SK-N-SH treated with all-trans-retinoic acid at 6 μM for 48 hours (cell line): ENCODE measurements around the gene BIN2.

Experiments
- ARNTL ChIP-seq: fragments of 450-650 bp; formaldehyde crosslinking; IDR thresholded peaks from 2 replicates; pipeline ENCODE4 v1.5.0; 2020; ENCODE audit warnings: low read depth, mild to moderate bottlenecking, moderate library complexity, borderline replicate concordance
- CSRNP3 ChIP-seq: fragments of 250-450 bp; sonication (Bioruptor Pico); IDR thresholded peaks from 2 replicates; pipeline ENCODE4 v1.5.1; 2021; ENCODE audit warnings: mild to moderate bottlenecking, moderate library complexity
- ISL1 ChIP-seq: fragments of 250-450 bp; sonication (Bioruptor Pico); IDR thresholded peaks from 2 replicates; pipeline ENCODE4 v2.1.2; 2022; ENCODE audit warnings: mild to moderate bottlenecking, moderate library complexity
- OSR1 ChIP-seq: fragments of 250-450 bp; sonication (Bioruptor Pico); IDR thresholded peaks from 2 replicates; pipeline ENCODE4 v1.8.0; 2022; ENCODE audit warnings: moderate library complexity, mild to moderate bottlenecking, inconsistent platforms
- PATZ1 ChIP-seq: fragments of 250-450 bp; sonication (Bioruptor Pico); IDR thresholded peaks from 2 replicates; pipeline ENCODE4 v1.8.0; 2020; ENCODE audit warnings: mild to moderate bottlenecking, moderate library complexity, borderline replicate concordance
- RARB ChIP-seq: fragments of 250-450 bp; sonication (Bioruptor Pico); IDR thresholded peaks from 2 replicates; pipeline ENCODE4 v1.8.0; 2021; ENCODE audit warnings: mild to moderate bottlenecking, moderate library complexity
- TOX ChIP-seq: fragments of 250-450 bp; sonication (Bioruptor Pico); IDR thresholded peaks from 2 replicates; pipeline ENCODE4 v1.8.0; 2021; ENCODE audit warnings: mild to moderate bottlenecking, moderate library complexity, borderline replicate concordance
- ZC3H10 ChIP-seq: fragments of 250-450 bp; sonication (Bioruptor Pico); IDR thresholded peaks from 2 replicates; pipeline ENCODE4 v1.5.1; 2021; ENCODE audit warnings: mild to moderate bottlenecking, moderate library complexity
- ZFP3 ChIP-seq: fragments of 250-450 bp; sonication (Bioruptor Pico); IDR thresholded peaks from 2 replicates; pipeline ENCODE4 v1.5.0; 2020; ENCODE audit warnings: mild to moderate bottlenecking, moderate library complexity
- ZFP30 ChIP-seq: fragments of 450-650 bp; formaldehyde crosslinking; IDR thresholded peaks from 2 replicates; pipeline ENCODE4 v1.5.0; 2022; ENCODE audit warnings: mild to moderate bottlenecking, moderate library complexity
- ZNF565 ChIP-seq: fragments of 450-650 bp; formaldehyde crosslinking; conservative IDR thresholded peaks from 2 replicates; pipeline ENCODE4 v1.5.0; 2020; ENCODE audit warnings: low read depth, mild to moderate bottlenecking, moderate library complexity
- ZNF8 ChIP-seq: fragments of 450-650 bp; formaldehyde crosslinking; IDR thresholded peaks from 2 replicates; pipeline ENCODE4 v1.5.0; 2020; ENCODE audit warnings: mild to moderate bottlenecking, moderate library complexity
- TF ChIP-seq, protein P1 (sequence below): fragments of 250-450 bp; sonication (Bioruptor Pico); IDR thresholded peaks from 2 replicates; pipeline ENCODE4 v1.5.0; 2020; ENCODE audit warnings: mild to moderate bottlenecking, moderate library complexity

GRCh38 chr12:51343201-51343600 is 19.2 kb upstream of the BIN2 start:
- no peak for TF ChIP-seq PATZ1 (CRISPR knock-in tag)
- no peak for TF ChIP-seq ZNF8 (CRISPR knock-in tag)
- no peak for TF ChIP-seq CSRNP3
- TF ChIP-seq ISL1 (CRISPR knock-in tag): no peak
- no peak for TF ChIP-seq ZNF565 (CRISPR knock-in tag)
- no peak for TF ChIP-seq ZC3H10 (CRISPR knock-in tag)
- TF ChIP-seq, protein P1, sequence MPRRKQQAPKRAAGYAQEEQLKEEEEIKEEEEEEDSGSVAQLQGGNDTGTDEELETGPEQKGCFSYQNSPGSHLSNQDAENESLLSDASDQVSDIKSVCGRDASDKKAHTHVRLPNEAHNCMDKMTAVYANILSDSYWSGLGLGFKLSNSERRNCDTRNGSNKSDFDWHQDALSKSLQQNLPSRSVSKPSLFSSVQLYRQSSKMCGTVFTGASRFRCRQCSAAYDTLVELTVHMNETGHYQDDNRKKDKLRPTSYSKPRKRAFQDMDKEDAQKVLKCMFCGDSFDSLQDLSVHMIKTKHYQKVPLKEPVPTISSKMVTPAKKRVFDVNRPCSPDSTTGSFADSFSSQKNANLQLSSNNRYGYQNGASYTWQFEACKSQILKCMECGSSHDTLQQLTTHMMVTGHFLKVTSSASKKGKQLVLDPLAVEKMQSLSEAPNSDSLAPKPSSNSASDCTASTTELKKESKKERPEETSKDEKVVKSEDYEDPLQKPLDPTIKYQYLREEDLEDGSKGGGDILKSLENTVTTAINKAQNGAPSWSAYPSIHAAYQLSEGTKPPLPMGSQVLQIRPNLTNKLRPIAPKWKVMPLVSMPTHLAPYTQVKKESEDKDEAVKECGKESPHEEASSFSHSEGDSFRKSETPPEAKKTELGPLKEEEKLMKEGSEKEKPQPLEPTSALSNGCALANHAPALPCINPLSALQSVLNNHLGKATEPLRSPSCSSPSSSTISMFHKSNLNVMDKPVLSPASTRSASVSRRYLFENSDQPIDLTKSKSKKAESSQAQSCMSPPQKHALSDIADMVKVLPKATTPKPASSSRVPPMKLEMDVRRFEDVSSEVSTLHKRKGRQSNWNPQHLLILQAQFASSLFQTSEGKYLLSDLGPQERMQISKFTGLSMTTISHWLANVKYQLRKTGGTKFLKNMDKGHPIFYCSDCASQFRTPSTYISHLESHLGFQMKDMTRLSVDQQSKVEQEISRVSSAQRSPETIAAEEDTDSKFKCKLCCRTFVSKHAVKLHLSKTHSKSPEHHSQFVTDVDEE (CRISPR knock-in tag): no peak
- TF ChIP-seq ARNTL (CRISPR knock-in tag): no peak
- TF ChIP-seq ZFP3 (CRISPR knock-in tag): no peak
- no peak for TF ChIP-seq RARB (CRISPR knock-in tag)
- no peak for TF ChIP-seq ZFP30 (CRISPR knock-in tag)
- no peak for TF ChIP-seq OSR1 (CRISPR knock-in tag)
- no peak for TF ChIP-seq TOX
